GM18951 (cell line): ENCODE results near the gene ARL5C.

Experiments used
- POLR2A ChIP-seq: IDR thresholded peaks from 4 replicates; pipeline ENCODE4 v1.6.1; 2011; ENCODE audit warnings: mild to moderate bottlenecking; ENCODE audit not compliant: insufficient read length, insufficient read depth; ENCODE audit errors: extremely low read depth
- in situ Hi-C: fragments of 300-500 bp; cut with MboI; formaldehyde crosslinking; loops from one replicate; pipeline ENCODE4 v1.12.0; 2022; ENCODE audit warnings: low sequenced_read_pairs, mixed read lengths, inconsistent platforms; ENCODE audit not compliant: unreplicated experiment

Gene ARL5C

GRCh38 chr17:39165841-39166349 lies at the start of gene ARL5C:
TSS of gene ARL5C (minus strand) at chr17:39166161. CDS start at chr17:39165760, 401 bp downstream.
- in situ Hi-C loops = no loop called here
- TF ChIP-seq POLR2A = no peak

DNA sequence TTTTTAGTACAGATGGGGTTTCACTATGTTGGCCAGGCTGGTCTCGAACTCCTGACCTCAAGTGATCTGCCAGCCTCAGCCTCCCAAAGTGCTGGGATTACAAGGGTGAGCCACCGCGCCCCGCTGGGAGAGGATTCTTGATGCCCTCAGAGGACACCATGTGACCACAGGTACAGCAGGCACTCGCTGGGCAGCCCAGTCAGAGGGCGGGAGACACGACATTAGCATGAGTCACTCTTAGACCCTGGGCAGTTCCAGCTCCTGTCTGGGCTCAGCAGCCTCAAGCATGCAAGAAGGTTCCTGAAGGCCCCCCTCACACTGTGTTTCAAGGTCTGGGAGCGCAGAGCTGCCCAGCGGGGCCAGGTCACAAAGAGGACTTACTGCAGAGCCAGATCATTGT lies 47.9 kb upstream of the ARL5C start:
- in situ Hi-C loops = no loop called here

DNA sequence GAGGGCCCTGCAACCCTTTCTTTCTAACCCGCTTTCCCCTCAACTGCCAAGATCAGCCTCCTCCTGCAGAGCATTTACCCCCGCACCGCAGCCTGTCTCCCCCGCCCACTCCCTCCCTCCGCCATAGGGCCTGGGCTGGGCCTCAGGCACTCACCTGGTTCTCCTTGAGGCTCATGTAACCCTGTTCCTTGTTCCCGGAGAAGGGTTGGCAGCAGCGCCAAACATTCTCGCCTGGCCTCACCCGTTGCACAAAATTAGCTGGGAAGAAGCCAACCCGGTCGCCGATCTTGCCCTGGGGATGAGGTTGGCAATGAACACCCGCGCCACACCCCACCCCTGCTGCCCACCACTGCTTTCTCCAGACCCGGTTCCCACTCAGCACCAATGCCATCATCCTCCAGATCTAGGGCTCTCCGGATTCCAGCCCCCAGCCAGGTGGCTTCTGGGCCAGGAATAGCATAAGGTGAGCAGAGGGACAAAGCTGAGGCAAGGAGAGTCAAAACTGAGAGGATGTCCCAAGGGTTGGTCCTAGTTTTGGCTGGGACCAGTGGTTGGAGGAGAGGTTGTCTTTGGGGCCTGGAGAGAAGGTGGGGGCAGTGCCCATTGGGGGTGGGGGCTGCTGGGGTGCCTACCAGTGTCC lies 47.0 kb upstream of the ARL5C start:
- in situ Hi-C loops = no loop called here
- no peak for TF ChIP-seq POLR2A

More for the DNA sequence above, 47.9 kb upstream of the ARL5C start:
- TF ChIP-seq POLR2A = no peak

- in situ Hi-C loops = no loop called here
- TF ChIP-seq POLR2A = no peak
Measured at GRCh38 chr17:39212195-39212810, 46.3 kb upstream of the ARL5C start.

- in situ Hi-C loops = no loop called here
- no peak for TF ChIP-seq POLR2A
Measured at GRCh38 chr17:39210093-39210434, 44.1 kb upstream of the ARL5C start.

GRCh38 chr17:39209317-39210092 lies 43.5 kb upstream of the ARL5C start:
- in situ Hi-C loops = loop anchor here (5.0 kb wide), 1 partner anchor 33 kb away; no protein-coding TSS in a partner anchor
- TF ChIP-seq POLR2A = no peak

DNA sequence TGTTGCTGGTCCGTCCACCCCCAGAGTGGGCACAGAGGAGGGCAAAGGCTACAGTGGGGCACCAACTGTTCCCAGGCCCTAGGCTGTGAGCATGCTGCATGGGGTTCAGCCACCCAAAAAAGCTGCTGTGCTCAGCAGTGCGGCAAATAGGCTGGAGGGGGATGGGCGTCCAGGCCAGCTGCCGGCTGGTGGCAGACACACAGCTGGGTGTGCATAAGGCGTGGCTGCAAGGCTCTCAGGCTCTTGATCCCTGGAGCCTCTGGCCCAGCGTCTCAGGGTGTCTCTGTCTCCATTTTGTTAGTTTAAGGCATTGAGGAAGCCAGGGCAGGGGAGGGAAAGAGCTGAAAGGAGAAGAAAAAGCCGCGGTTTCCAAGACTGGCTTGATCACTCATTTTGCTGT lies 42.9 kb upstream of the ARL5C start:
- in situ Hi-C loops = loop anchor here (5.0 kb wide), 1 partner anchor 33 kb away; no protein-coding TSS in a partner anchor
- TF ChIP-seq POLR2A = no peak

- TF ChIP-seq POLR2A = no peak
- in situ Hi-C loops = loop anchor here (5.0 kb wide), 1 partner anchor 34 kb away; no protein-coding TSS in a partner anchor
Measured at GRCh38 chr17:39208136-39208535, 42.2 kb upstream of the ARL5C start.

DNA sequence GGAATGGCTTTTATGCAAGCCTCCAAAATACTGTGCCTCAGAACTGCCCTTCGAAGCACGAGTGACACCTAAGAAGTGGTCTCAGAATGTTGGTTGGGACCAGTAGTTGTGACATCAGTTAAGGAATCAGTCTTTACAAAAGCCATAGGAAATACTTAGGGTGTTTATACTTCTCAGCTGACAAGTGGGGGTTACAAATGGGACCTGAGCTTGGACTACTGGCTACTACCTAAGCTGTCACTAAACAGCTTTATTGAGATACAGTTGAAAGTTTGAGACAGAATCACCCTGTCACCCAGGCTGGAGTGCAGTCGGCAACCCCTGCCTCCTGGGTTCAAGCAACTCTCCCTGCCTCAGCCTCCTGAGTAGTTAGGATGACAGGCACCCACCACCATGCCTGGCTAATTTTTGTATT lies 39.2 kb upstream of the ARL5C start:
- TF ChIP-seq POLR2A = no peak
- in situ Hi-C loops = loop anchor here (5.0 kb wide), 1 partner anchor 37 kb away; no protein-coding TSS in a partner anchor

GRCh38 chr17:39204245-39204644 lies 38.3 kb upstream of the ARL5C start:
- in situ Hi-C loops = no loop called here
- TF ChIP-seq POLR2A = no peak

DNA sequence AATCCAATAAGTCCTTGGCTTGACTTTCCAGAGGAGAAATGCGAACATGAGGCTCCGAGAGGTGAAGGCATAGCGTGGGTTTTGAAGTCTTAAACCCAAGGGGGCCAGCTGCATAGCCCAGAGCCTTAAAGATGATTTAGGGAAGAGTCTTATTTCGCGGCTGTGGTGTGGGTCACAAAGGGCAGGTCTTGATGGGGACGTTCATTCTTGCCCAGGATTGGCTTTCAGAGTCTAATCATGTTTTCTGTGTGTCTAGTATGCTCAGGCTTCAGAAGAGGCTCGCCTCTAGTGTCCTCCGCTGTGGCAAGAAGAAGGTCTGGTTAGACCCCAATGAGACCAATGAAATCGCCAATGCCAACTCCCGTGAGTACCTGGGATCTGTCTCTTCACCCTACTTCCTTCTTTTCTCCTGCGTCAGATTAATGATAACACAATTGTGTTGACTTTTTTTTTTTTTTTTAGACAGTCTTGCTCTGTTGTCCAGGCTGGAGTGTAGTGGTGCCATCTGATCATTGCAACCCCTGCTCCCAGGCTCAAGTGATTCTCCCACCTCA lies 35.1 kb upstream of the ARL5C start:
- in situ Hi-C loops = no loop called here
- no peak for TF ChIP-seq POLR2A

DNA sequence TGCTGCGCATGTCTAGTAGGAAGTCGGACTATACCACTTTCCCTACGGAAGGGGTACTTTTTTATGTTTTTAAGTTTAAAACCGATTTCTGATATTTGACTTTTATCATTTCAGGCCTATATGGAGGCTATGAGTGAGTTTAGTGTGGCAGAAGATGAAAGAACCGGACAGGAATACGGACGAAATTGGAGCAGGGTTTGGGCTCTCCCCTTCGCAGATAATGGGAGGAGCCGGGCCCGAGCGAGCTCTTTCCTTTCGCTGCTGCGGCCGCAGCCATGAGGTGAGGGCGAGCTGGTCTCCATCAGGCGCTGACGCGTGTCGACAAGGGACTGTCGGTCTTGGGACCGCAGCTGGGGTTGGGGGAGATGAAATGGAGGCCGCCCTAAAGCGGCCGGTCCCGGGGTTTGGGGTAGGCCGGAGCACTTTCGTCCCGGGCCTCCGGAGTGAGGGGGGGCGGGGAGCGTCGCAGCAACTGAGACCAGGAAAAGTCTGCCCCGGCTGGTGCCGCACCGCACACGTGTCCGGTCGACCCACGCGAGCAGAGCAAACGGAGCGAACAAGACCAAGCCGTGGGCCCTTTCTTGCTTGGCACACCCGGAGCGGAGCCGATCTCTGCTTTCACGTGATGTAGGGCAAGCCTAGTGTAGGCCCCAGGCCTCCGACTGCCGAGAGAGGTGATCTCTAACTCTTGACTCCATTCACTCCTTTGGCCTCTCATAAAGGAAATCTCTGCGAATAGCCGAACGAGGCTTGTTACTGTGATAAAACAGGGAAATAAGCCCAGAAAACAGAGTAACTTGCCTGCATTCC lies 34.3 kb upstream of the ARL5C start, which contains the start of gene RPL19:
TSS of gene RPL19 (plus strand) at position 214 of the 810 bp plus-strand sequence. CDS start at position 276, 62 bp downstream.
- in situ Hi-C loops = no loop called here
- TF ChIP-seq POLR2A = peak; percentile 97

- in situ Hi-C loops = no loop called here
- TF ChIP-seq POLR2A = no peak
Measured at GRCh38 chr17:39199820-39200069, 33.8 kb upstream of the ARL5C start.

DNA sequence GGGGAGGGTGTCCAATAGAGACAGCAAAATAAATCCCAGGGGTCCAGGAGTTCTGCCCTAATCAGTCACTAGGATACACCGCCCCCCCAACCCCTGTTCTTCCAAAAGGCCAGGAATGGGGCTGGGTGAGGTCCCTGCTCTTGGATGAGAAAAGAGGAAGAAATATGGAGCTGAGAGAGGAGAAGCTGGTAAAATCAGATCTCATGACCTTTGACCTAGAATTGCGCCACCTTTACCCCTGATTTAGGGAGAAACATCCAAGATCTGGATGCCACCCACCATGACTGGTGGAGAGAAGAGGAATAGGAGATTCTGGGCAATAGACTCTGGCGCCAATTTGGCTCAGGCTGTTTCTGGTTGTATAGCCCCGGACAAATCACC lies 32.2 kb upstream of the ARL5C start:
- in situ Hi-C loops = no loop called here
- no peak for TF ChIP-seq POLR2A
